PFSK-1 (cell line): ENCODE results near the gene GLYATL1.

Source experiments
- FOXP2 ChIP-seq: optimal IDR thresholded peaks from 2 replicates; pipeline ENCODE3; 2011; ENCODE audit warnings: borderline replicate concordance, control low read depth, inconsistent platforms; ENCODE audit not compliant: insufficient read depth; ENCODE audit errors: extremely low read length, extremely low read depth
- POLR2AphosphoS5 ChIP-seq: IDR thresholded peaks from 2 replicates; pipeline ENCODE4 v1.6.1; 2012; ENCODE audit warnings: low read depth, mild to moderate bottlenecking, control low read depth, low read length, moderate library complexity
- REST ChIP-seq, 2 experiments: IDR thresholded peaks; 2 replicates each; pipeline versions ENCODE4 v1.6.1 to v1.8.0; 2011 to 2012; ENCODE audit warnings: low read depth in 2 of 2, low read length in 2 of 2, control low read depth in 1 of 2, inconsistent platforms in 1 of 2, mild to moderate bottlenecking in 1 of 2, moderate library complexity in 1 of 2; ENCODE audit not compliant: insufficient read depth in 1 of 2
- SIN3A ChIP-seq: IDR thresholded peaks from 2 replicates; pipeline ENCODE4 v1.6.1; 2012; ENCODE audit warnings: mild to moderate bottlenecking, low read length, moderate library complexity, borderline replicate concordance; ENCODE audit not compliant: insufficient read depth
- TAF1 ChIP-seq: IDR thresholded peaks from 2 replicates; pipeline ENCODE4 v1.6.1; 2012; ENCODE audit warnings: low read length, control low read depth, borderline replicate concordance; ENCODE audit not compliant: insufficient read depth

Gene GLYATL1

GRCh38 chr11:58914821-58915543 lies 24.3 kb upstream of the GLYATL1 start:
- TF ChIP-seq FOXP2 = no peak
- no peak for TF ChIP-seq POLR2AphosphoS5
- no peak for TF ChIP-seq SIN3A
- no peak for TF ChIP-seq TAF1
- no peak for TF ChIP-seq REST (IDR thresholded peaks at IDR 0.05; ENCODE audit: insufficient read depth in 1 of 2, low read depth in 2 of 2, low read length in 2 of 2)

- TF ChIP-seq FOXP2 = no peak
- no peak for TF ChIP-seq REST (IDR thresholded peaks at IDR 0.05; ENCODE audit: insufficient read depth in 1 of 2, low read depth in 2 of 2, low read length in 2 of 2)
- no peak for TF ChIP-seq SIN3A
- no peak for TF ChIP-seq POLR2AphosphoS5
- TF ChIP-seq TAF1 = no peak
These were observed 22.7 kb upstream of the GLYATL1 start for GRCh38 chr11:58916637-58917036.

- no peak for TF ChIP-seq POLR2AphosphoS5
- no peak for TF ChIP-seq REST (IDR thresholded peaks at IDR 0.05; ENCODE audit: insufficient read depth in 1 of 2, low read depth in 2 of 2, low read length in 2 of 2)
- TF ChIP-seq FOXP2 = no peak
- TF ChIP-seq SIN3A = no peak
These were observed 22.0 kb upstream of the GLYATL1 start for GRCh38 chr11:58917159-58917783.

GRCh38 chr11:58919561-58919960 lies 19.7 kb upstream of the GLYATL1 start:
- no peak for TF ChIP-seq POLR2AphosphoS5
- no peak for TF ChIP-seq FOXP2
- no peak for TF ChIP-seq SIN3A
- TF ChIP-seq TAF1 = no peak

- TF ChIP-seq REST (IDR thresholded peaks at IDR 0.05; ENCODE audit: insufficient read depth in 1 of 2, low read depth in 2 of 2, low read length in 2 of 2) = no peak
- no peak for TF ChIP-seq SIN3A
- TF ChIP-seq POLR2AphosphoS5 = no peak
- TF ChIP-seq TAF1 = no peak
These were observed 19.3 kb upstream of the GLYATL1 start for GRCh38 chr11:58919980-58920379.
